PFSK-1 (cell line): ENCODE measurements around the gene TEX29.

Experiments
- POLR2AphosphoS5 ChIP-seq: IDR thresholded peaks from 2 replicates; pipeline ENCODE4 v1.6.1; 2012; ENCODE audit warnings: low read depth, mild to moderate bottlenecking, control low read depth, low read length, moderate library complexity
- SIN3A ChIP-seq: IDR thresholded peaks from 2 replicates; pipeline ENCODE4 v1.6.1; 2012; ENCODE audit warnings: mild to moderate bottlenecking, low read length, moderate library complexity, borderline replicate concordance; ENCODE audit not compliant: insufficient read depth
- TAF1 ChIP-seq: IDR thresholded peaks from 2 replicates; pipeline ENCODE4 v1.6.1; 2012; ENCODE audit warnings: low read length, control low read depth, borderline replicate concordance; ENCODE audit not compliant: insufficient read depth

- TF ChIP-seq POLR2AphosphoS5 = no peak
- TF ChIP-seq TAF1 = no peak
- no peak for TF ChIP-seq SIN3A
Observed at GRCh38 chr13:111344471-111345191, 24.2 kb downstream of the TEX29 start.
